Prostate gland (tissue), 2 donors: Measurements from ENCODE around the gene MAGI2.

Source experiments
- POLR2A ChIP-seq: fragments of 450-650 bp; IDR thresholded peaks from one replicate; pipeline ENCODE4 v1.6.1; 2016; ENCODE audit warnings: antibody characterized with exemption, mild to moderate bottlenecking
- POLR2AphosphoS5 ChIP-seq: sonication (generic); formaldehyde crosslinking; IDR thresholded peaks from one replicate; pipeline ENCODE4 v1.6.1; 2017; ENCODE audit warnings: antibody characterized with exemption
- TF ChIP-seq, protein P1 (sequence below), 4 experiments: fragments of 200-600 bp in 2 of 4; fragments of 450-650 bp in 2 of 4; sonication (generic) in 2 of 4; IDR thresholded peaks; 1 replicate in 3 of 4; 2 replicates in 1 of 4; pipeline ENCODE4 v1.5.1; 2016 to 2019; ENCODE audit warnings: antibody characterized with exemption in 4 of 4, mild to moderate bottlenecking in 2 of 4, moderate library complexity in 2 of 4

DNA sequence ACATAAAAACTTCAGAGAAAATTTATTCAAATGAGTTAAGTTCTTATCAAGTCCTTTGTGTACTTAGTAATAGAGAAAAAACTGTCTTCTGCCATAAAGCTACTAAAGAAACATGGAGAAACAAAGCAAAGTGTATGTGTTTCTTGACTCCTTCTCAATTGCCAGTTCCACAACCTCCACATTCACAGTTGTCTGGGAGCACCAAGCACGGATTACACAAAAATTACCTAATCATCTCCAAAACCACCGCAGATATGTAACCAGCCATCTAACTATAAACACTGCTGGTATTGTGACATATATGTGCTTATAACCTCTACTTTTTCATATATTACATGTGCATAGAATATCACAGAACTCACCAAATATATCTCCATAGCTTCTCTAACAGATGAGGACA lies 23.1 kb downstream of the MAGI2 start:
- TF ChIP-seq POLR2A (no peak), POLR2AphosphoS5 (no peak)
- TF ChIP-seq, protein P1, sequence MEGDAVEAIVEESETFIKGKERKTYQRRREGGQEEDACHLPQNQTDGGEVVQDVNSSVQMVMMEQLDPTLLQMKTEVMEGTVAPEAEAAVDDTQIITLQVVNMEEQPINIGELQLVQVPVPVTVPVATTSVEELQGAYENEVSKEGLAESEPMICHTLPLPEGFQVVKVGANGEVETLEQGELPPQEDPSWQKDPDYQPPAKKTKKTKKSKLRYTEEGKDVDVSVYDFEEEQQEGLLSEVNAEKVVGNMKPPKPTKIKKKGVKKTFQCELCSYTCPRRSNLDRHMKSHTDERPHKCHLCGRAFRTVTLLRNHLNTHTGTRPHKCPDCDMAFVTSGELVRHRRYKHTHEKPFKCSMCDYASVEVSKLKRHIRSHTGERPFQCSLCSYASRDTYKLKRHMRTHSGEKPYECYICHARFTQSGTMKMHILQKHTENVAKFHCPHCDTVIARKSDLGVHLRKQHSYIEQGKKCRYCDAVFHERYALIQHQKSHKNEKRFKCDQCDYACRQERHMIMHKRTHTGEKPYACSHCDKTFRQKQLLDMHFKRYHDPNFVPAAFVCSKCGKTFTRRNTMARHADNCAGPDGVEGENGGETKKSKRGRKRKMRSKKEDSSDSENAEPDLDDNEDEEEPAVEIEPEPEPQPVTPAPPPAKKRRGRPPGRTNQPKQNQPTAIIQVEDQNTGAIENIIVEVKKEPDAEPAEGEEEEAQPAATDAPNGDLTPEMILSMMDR (IDR thresholded peaks at IDR 0.05), result no peak
